Neuron (in vitro differentiated cells): ENCODE data around the gene CDH24.

Experiments
- H2AFZ ChIP-seq: one replicate; pipeline ENCODE4 v1.6.1; 2013; ENCODE audit warnings: low read depth, mild to moderate bottlenecking, inconsistent platforms, low read length, moderate library complexity
- H3K27me3 ChIP-seq: one replicate; pipeline ENCODE4 v1.6.1; 2013; ENCODE audit warnings: low read length; ENCODE audit not compliant: insufficient read depth
- H3K36me3 ChIP-seq: one replicate; pipeline ENCODE4 v1.6.1; 2013; ENCODE audit warnings: low read length; ENCODE audit not compliant: insufficient read depth
- H3K4me1 ChIP-seq: one replicate; pipeline ENCODE4 v1.6.1; 2013; ENCODE audit warnings: low read length; ENCODE audit not compliant: insufficient read depth
- H3K4me3 ChIP-seq: 2 replicates; pipeline ENCODE4 v1.5.1; 2013; ENCODE audit warnings: mild to moderate bottlenecking, low read length, moderate library complexity
- H3K9me3 ChIP-seq: one replicate; pipeline ENCODE4 v1.6.1; 2013; ENCODE audit warnings: low read length

Gene CDH24

GRCh38 chr14:23041729-23042128 is 15.6 kb downstream of the CDH24 start:
- Histone ChIP-seq H3K4me3 (no peak overlapping the region), H3K4me1 (no peaks in the 10 kb centered on the region), H3K9me3 (no peaks in the 10 kb centered on the region), H3K27me3 (no peaks in the 10 kb centered on the region), H2AFZ (no peak overlapping the region), H3K36me3 (no peaks in the 10 kb centered on the region)

GRCh38 chr14:23040100-23040499 is 17.2 kb downstream of the CDH24 start:
- no peak overlapping the region for H3K4me3 ChIP-seq
- H3K27me3 ChIP-seq, result no peaks in the 10 kb centered on the region
- no peaks in the 10 kb centered on the region for H3K9me3 ChIP-seq
- H2AFZ ChIP-seq, result no peak overlapping the region
- peaks cover 6% of the 10 kb centered on the region for H3K4me1 ChIP-seq
- no peaks in the 10 kb centered on the region for H3K36me3 ChIP-seq

GRCh38 chr14:23035303-23036144 is 21.8 kb downstream of the CDH24 start:
- H3K27me3 ChIP-seq, result no peaks in the 10 kb centered on the region
- H3K4me1 ChIP-seq, result peaks cover 13% of the 10 kb centered on the region
- H2AFZ ChIP-seq, result peak overlapping the region; percentile 49
- peaks cover 22% of the 10 kb centered on the region for H3K36me3 ChIP-seq
- no peaks in the 10 kb centered on the region for H3K9me3 ChIP-seq
- peak overlapping the region; percentile 85 for H3K4me3 ChIP-seq

- peak within 1 kb of the TSS; percentile 85 for H3K4me3 ChIP-seq
- H3K9me3 ChIP-seq, result no peaks in the 10 kb centered on the region
- H3K27me3 ChIP-seq, result no peaks in the 10 kb centered on the region
- H2AFZ ChIP-seq, result peak within 1 kb of the TSS; percentile 49
- peaks cover 13% of the 10 kb centered on the region for H3K4me1 ChIP-seq
- H3K36me3 ChIP-seq, result peaks cover 25% of the 10 kb centered on the region
Observed at GRCh38 chr14:23034498-23035302, 22.6 kb downstream of the CDH24 start, which contains the start of gene PSMB5. TSS of gene PSMB5 (minus strand) at chr14:23034900. CDS start at chr14:23034881, 19 bp downstream.

GRCh38 chr14:23033801-23034497 is 23.4 kb downstream of the CDH24 start:
- H3K27me3 ChIP-seq, result no peaks in the 10 kb centered on the region
- no peaks in the 10 kb centered on the region for H3K9me3 ChIP-seq
- H3K4me1 ChIP-seq, result peaks cover 13% of the 10 kb centered on the region
- H3K36me3 ChIP-seq, result peaks cover 32% of the 10 kb centered on the region
- peak overlapping the region; percentile 49 for H2AFZ ChIP-seq
- peak overlapping the region; percentile 85 for H3K4me3 ChIP-seq

GRCh38 chr14:23033251-23033727 is 24.0 kb downstream of the CDH24 start:
- H3K4me3 ChIP-seq, result peak overlapping the region; percentile 85
- H3K27me3 ChIP-seq, result no peaks in the 10 kb centered on the region
- peaks cover 38% of the 10 kb centered on the region for H3K36me3 ChIP-seq

GRCh38 chr14:23030936-23031335 is 26.4 kb downstream of the CDH24 start:
- Histone ChIP-seq H2AFZ (no peak overlapping the region), H3K4me1 (peaks cover 13% of the 10 kb centered on the region), H3K4me3 (no peak overlapping the region), H3K27me3 (no peaks in the 10 kb centered on the region), H3K36me3 (peaks cover 50% of the 10 kb centered on the region), H3K9me3 (no peaks in the 10 kb centered on the region)

More at GRCh38 chr14:23033251-23033727, 24.0 kb downstream of the CDH24 start:
- H3K9me3 ChIP-seq, result no peaks in the 10 kb centered on the region
- H3K4me1 ChIP-seq, result peaks cover 13% of the 10 kb centered on the region
- no peak overlapping the region for H2AFZ ChIP-seq

- Histone ChIP-seq H3K4me1 (peaks cover 5% of the 10 kb centered on the region), H3K27me3 (no peaks in the 10 kb centered on the region), H2AFZ (no peak overlapping the region), H3K4me3 (no peak overlapping the region), H3K36me3 (peaks cover 57% of the 10 kb centered on the region), H3K9me3 (no peaks in the 10 kb centered on the region)
Observed at GRCh38 chr14:23028799-23029198, 28.5 kb downstream of the CDH24 start.

GRCh38 chr14:23025151-23025814 is 32.0 kb downstream of the CDH24 start:
- H3K4me3 ChIP-seq, result no peak overlapping the region
- no peak overlapping the region for H2AFZ ChIP-seq
- peaks cover 32% of the 10 kb centered on the region for H3K36me3 ChIP-seq
- no peaks in the 10 kb centered on the region for H3K27me3 ChIP-seq
- no peaks in the 10 kb centered on the region for H3K9me3 ChIP-seq
- no peaks in the 10 kb centered on the region for H3K4me1 ChIP-seq

- H3K4me1 ChIP-seq, result no peaks in the 10 kb centered on the region
- no peak overlapping the region for H2AFZ ChIP-seq
- H3K9me3 ChIP-seq, result no peaks in the 10 kb centered on the region
- peaks cover 31% of the 10 kb centered on the region for H3K36me3 ChIP-seq
- H3K4me3 ChIP-seq, result no peak overlapping the region
- H3K27me3 ChIP-seq, result no peaks in the 10 kb centered on the region
Observed at GRCh38 chr14:23024612-23025075, 32.7 kb downstream of the CDH24 start.

GRCh38 chr14:23023795-23024152 is 33.5 kb downstream of the CDH24 start:
- Histone ChIP-seq H2AFZ (no peak overlapping the region), H3K4me1 (no peaks in the 10 kb centered on the region), H3K9me3 (no peaks in the 10 kb centered on the region), H3K4me3 (no peak overlapping the region), H3K27me3 (no peaks in the 10 kb centered on the region), H3K36me3 (peaks cover 23% of the 10 kb centered on the region)

GRCh38 chr14:23023022-23023794 is 34.1 kb downstream of the CDH24 start:
- no peak overlapping the region for H3K4me3 ChIP-seq
- H3K4me1 ChIP-seq, result no peaks in the 10 kb centered on the region
- peaks cover 18% of the 10 kb centered on the region for H3K36me3 ChIP-seq
- H3K9me3 ChIP-seq, result no peaks in the 10 kb centered on the region
- no peaks in the 10 kb centered on the region for H3K27me3 ChIP-seq
- H2AFZ ChIP-seq, result no peak overlapping the region
